Esophagus (tissue), 2 donors: Measurements from ENCODE around the gene AMIGO3. TPM values are rescaled to one million over a fixed set of nuclear protein-coding genes. Genes with fewer than 3 reads are reported as not detected.
A peak's percentile ranks its signal among the peaks of the same experiment; 100 is the strongest.
"Not testable (repeated sequence)": the region's sequence is repeated elsewhere in the genome, so short reads cannot be mapped to it uniquely, and the experiment has no call there.

Experiments
- H3K27ac ChIP-seq, 2 donors: one replicate each; pipeline ENCODE4 v1.5.1; 2013; ENCODE audit warnings: low read depth in 2 of 2, mild to moderate bottlenecking in 2 of 2, inconsistent platforms in 1 of 2, low read length in 1 of 2, moderate library complexity in 1 of 2
- H3K27me3 ChIP-seq, 2 donors: one replicate each; pipeline ENCODE4 v1.6.1; 2013; ENCODE audit warnings: low read length in 2 of 2, control low read depth in 1 of 2, mild to moderate bottlenecking in 1 of 2; ENCODE audit not compliant: insufficient read depth in 2 of 2, control insufficient read depth in 1 of 2
- H3K36me3 ChIP-seq, 2 donors: one replicate each; pipeline ENCODE4 v1.6.1; 2013; ENCODE audit warnings: low read length in 1 of 2; ENCODE audit not compliant: control insufficient read depth in 2 of 2, insufficient read depth in 2 of 2
- H3K4me1 ChIP-seq, 2 donors: one replicate each; pipeline ENCODE4 v1.6.1; 2013; ENCODE audit warnings: low read length in 1 of 2; ENCODE audit not compliant: control insufficient read depth in 2 of 2, insufficient read depth in 2 of 2
- H3K4me3 ChIP-seq, 2 donors: one replicate each; pipeline ENCODE4 v1.5.1; 2013; ENCODE audit warnings: low read length in 2 of 2, mild to moderate bottlenecking in 2 of 2, low read depth in 1 of 2, moderate library complexity in 1 of 2
- H3K9me3 ChIP-seq, 2 donors: one replicate each; pipeline ENCODE4 v1.6.1; 2013; ENCODE audit warnings: mild to moderate bottlenecking in 2 of 2, low read depth in 1 of 2, low read length in 1 of 2, moderate library complexity in 1 of 2; ENCODE audit not compliant: control insufficient read depth in 2 of 2, insufficient read depth in 1 of 2
- WGBS, 2 donors: extraction: QIAGEN DNeasy Blood & Tissue Kit; methylation state at CpG; one replicate each; pipeline ENCODE4 v1.1.7; 2013; 5-methylcytosine and 5-hydroxymethylcytosine counted together
- polyA plus RNA-seq, 2 donors: library from polyadenylated mRNA; stranded (reverse); fragments of 200-250 nt; gene quantifications; one replicate each; pipeline ENCODE4 v1.2.3, GENCODE V29; 2013
- donor health status: healthy with polysubstance abuse.
- donor health status: Bipolar disorder and iron deficiency.

The AMIGO3 gene
- polyA plus RNA-seq, 2 donors: 1.00 to 1.4 TPM

DNA sequence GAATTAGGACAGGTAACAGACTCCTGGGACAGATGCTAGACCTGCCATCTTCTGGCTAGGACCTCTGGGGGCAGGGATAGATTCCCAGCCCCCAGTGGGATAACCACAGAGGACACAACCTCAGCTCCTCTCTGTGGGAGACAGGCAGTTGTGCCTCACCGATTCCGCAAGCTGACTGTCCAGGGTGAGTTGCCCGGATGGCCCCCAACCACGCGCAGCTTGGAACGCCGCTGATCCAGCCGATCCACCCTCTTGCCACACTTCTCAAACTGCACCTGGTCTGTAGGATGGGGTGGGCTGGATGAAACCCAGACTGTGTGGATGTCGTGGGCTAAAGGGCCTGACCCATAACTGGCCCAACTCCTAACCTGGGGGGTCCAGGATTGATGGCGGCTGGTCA is 34.4 kb downstream of the AMIGO3 start:
- peaks cover 20 to 41% of the 10 kb centered on the region in 2 donors for H3K36me3 ChIP-seq
- H3K4me3 ChIP-seq: not testable (repeated sequence)

DNA sequence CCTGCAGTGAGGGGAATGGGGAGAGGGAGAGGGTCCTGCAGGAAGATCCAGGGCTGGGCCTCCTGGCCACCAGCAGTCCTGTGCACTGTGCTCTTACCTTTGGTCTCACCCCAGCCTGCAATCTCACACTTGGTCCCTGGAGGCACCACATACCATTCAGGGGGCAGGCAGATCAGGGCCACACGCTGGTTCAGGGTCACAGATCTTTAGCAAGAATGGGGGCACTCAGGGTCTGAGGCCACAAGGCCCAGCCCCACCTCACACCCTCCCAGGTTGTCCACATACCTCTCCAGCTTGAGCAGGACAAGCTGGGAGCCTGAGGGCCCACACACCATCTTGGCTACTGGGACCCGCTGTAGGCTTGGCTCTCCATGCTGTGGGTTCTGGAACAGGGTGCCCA is 35.0 kb downstream of the AMIGO3 start:
- not testable (repeated sequence) for H3K27ac ChIP-seq, H3K4me1 ChIP-seq, H3K27me3 ChIP-seq, H3K4me3 ChIP-seq, H3K9me3 ChIP-seq
- 94 to 98% methylated on average over 2 of the region's 2 CpGs for WGBS, 2 donors
- peaks cover 25 to 46% of the 10 kb centered on the region in 2 donors for H3K36me3 ChIP-seq

More for the DNA sequence above, 34.4 kb downstream of the AMIGO3 start:
- H3K4me1 ChIP-seq, H3K9me3 ChIP-seq, H3K27me3 ChIP-seq, H3K27ac ChIP-seq: not testable (repeated sequence)
- WGBS, 2 donors: 93 to 94% methylated on average over 10 of the region's 10 CpGs

DNA sequence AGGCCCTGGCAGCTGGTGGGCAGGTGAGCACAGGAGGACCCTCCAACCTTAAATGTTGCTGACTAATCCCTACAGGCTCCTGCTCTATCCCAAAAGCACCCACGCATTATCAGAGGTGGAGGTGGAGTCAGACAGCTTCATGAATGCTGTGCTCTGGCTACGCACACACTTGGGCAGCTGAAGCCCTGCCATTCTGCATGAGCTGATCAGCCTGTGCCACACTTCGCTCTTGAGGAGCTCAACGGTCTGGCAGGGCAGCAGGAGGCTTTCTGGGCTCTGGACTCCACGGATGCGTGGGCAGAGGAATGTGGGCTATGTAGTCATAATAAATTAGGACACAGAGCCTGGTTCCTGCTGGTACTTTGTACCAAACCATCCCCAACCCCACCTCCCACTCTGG is 36.3 kb downstream of the AMIGO3 start:
- H3K4me3 ChIP-seq: no peak overlapping the region
- H3K9me3 ChIP-seq: no peaks in the 10 kb centered on the region
- peaks cover 35 to 59% of the 10 kb centered on the region in 2 donors for H3K36me3 ChIP-seq
- 87 to 93% methylated on average over 6 of the region's 6 CpGs for WGBS, 2 donors
- H3K4me1 ChIP-seq: peaks cover 0 to 3% of the 10 kb centered on the region in 2 donors
- no peaks in the 10 kb centered on the region for H3K27me3 ChIP-seq
- no peak overlapping the region for H3K27ac ChIP-seq

DNA sequence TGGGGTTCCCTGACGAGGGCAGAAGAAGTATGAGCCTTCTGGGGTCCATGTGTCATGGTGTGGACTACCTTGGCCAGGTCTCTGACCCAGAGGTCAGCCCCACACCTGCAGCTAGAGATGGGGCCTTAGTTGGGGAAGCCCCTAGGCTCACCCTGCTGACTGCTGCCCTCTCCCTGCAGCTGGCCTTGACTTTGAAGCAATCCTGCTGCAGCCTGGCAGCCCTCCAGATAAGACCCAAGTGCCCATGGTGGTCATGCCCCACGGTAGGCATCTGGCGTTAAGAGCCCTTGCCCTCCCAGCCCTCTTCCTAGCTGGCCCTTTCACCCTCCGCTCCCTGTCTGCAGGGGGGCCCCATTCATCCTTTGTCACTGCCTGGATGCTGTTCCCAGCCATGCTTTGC is 37.9 kb downstream of the AMIGO3 start:
- Histone ChIP-seq H3K4me3 (no peak overlapping the region), H3K4me1 (no peaks in the 10 kb centered on the region), H3K27ac (no peak overlapping the region), H3K9me3 (no peaks in the 10 kb centered on the region), H3K27me3 (no peaks in the 10 kb centered on the region), H3K36me3 (peaks cover 35 to 74% of the 10 kb centered on the region in 2 donors)
- 81 to 85% methylated on average over 4 of the region's 4 CpGs for WGBS, 2 donors

DNA sequence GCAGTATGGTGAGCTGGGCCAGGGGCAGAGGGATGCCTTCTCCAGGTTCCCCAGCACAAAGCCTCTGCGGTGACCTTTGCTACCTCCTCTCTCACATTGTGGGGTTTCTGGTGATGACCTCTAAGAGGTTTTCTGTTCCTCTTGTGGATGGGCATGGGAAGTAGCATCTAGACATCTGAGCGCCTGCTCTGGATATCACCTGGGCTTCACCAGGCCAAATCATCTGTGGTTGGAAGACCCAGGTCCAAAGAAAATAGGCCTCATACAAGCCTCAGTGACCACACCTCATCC is 38.3 kb downstream of the AMIGO3 start:
- Histone ChIP-seq H3K4me3 (no peak overlapping the region), H3K9me3 (no peaks in the 10 kb centered on the region), H3K4me1 (no peaks in the 10 kb centered on the region), H3K27me3 (no peaks in the 10 kb centered on the region), H3K27ac (no peak overlapping the region), H3K36me3 (peaks cover 35 to 77% of the 10 kb centered on the region in 2 donors)
- 95 to 96% methylated on average over 2 of the region's 2 CpGs for WGBS, 2 donors

DNA sequence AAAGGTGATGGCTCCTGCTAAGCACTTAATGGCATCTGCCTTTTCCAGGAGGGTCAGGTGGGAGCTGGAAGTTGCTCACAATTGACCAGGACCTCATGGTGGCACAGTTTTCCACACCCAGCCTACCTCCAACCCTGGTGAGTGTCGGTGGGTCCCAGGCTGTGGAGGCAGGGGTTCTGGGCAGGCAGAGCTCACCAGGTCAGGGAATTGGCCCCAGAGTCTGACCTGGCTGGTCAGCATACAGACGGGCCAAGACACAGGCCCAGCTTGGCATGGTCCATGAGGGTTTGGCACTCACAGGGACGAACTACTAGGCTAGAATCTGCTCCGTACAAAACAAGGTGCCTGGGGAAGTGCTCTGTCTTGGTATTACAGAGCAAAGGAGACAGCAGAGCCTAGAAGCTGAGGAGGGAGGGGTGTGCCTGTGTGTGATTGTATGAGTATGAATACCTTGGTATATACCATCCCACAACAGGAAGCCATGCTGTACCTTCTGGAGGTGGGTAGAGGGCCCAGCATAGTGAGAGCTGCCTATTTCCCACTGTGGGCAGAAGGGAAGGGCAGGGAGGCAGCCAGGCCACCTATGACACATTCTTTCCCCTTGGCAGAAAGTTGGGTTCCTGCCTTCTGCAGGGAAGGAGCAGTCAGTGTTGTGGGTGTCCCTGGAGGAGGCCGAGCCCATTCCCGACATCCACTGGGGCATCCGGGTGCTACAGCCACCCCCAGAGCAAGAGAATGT is 38.8 kb downstream of the AMIGO3 start:
- WGBS, 2 donors: 85 to 88% methylated on average over 7 of the region's 7 CpGs
- Histone ChIP-seq H3K36me3 (peaks cover 35 to 82% of the 10 kb centered on the region in 2 donors), H3K4me1 (peaks cover 0 to 3% of the 10 kb centered on the region in 2 donors), H3K9me3 (no peaks in the 10 kb centered on the region), H3K27ac (no peak overlapping the region), H3K27me3 (no peaks in the 10 kb centered on the region), H3K4me3 (no peak overlapping the region)

DNA sequence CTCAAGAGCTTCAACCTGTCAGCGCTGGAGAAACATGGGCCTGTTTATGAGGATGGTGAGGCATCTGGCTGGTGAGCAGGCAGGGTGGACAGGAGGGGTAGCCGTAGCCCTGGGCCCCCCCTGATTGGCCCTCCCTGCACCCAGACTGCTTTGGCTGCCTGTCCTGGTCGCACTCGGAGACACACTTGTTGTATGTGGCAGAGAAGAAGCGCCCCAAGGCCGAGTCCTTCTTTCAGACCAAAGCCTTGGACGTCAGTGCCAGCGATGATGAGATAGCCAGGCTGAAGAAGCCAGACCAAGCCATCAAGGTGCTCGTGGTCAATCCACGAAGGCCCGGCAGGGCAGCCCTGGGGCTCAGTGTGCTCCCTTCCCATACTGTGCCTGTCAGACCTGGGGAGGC is 43.6 kb downstream of the AMIGO3 start:
- Histone ChIP-seq H3K9me3 (no peaks in the 10 kb centered on the region), H3K27me3 (no peaks in the 10 kb centered on the region), H3K4me1 (peaks cover 0 to 18% of the 10 kb centered on the region in 2 donors), H3K27ac (no peak overlapping the region), H3K36me3 (peaks cover 21 to 49% of the 10 kb centered on the region in 2 donors), H3K4me3 (no peak overlapping the region)
- WGBS, 2 donors: 95% methylated on average over 11 of the region's 11 CpGs

DNA sequence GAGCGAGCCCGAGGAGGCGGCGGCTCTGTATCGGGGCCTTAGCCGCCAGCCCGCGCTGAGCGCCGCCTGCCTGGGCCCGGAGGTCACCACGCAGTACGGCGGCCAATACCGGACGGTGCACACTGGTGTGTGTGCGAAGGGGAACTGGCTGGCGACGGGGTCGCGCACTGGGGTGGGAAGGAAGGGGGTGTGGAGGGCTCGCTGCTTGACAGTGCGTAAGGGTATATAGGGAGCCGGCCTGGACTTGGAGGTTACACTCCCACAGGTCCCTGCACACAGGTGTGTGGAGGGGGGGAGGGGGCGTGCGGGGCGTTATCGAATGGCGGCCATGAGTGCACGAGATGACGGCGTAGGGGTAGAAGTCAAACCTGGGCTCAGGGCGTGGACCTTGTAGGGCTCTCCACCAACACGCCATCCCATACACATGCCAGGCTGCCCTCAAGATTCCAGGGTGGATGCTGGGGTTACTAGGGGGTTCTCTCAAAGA is 44.9 kb downstream of the AMIGO3 start:
- Histone ChIP-seq H3K36me3 (peaks cover 11 to 37% of the 10 kb centered on the region in 2 donors), H3K27ac (peak overlapping the region; percentile 84 to 98), H3K4me3 (peak overlapping the region; percentile 75 to 80), H3K27me3 (no peaks in the 10 kb centered on the region), H3K9me3 (no peaks in the 10 kb centered on the region), H3K4me1 (peaks cover 0 to 18% of the 10 kb centered on the region in 2 donors)
- 6 to 7% methylated on average over 33 to 34 of the region's 34 CpGs for WGBS, 2 donors

DNA sequence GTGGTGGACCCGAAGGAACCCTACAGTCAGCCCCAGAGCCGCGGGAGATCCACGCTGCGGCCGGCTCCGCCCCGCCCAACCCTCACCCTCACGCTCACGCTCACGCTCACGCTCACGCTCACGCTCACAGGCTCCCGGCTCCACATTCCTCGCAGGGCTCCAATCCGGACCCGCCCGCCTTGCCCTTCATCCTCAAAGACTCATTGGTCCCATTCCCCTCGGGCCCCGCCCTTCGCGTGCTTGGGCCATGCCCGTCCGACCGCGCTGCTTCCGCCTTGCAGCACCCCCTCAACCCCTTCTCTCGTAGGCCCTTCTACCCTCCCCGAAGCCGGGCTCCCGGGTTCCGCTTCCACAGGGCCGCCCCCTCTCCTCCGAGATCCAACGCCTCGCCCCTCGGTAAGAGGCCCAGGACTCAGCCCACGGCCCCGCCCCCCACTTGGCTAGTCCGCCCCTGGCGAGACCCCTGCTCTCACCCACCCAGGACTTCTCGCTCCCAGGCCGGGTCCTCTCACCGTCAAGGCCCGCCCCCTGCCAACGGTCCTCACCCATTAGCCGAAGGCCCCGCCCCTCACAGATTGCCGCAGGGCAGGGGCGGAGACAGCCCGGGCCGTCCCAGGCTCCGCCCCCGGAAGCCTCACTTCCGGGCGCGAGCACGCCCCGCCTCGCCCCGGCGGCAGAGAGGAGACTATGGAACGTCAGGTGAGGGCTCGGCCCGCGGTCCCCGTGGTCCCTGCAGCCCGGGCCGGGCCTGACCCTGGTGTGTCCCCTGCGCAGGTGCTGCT is 45.6 kb downstream of the AMIGO3 start, which contains the start of gene APEH:
Gene APEH, plus strand, starts transcription at position 637 of the 782 bp plus-strand sequence. Its CDS starts 51 bp downstream, at position 688.
- Histone ChIP-seq H3K9me3 (no peaks in the 10 kb centered on the region), H3K36me3 (peaks cover 8 to 30% of the 10 kb centered on the region in 2 donors), H3K4me3 (peak within 1 kb of the TSS; percentile 75 to 80), H3K4me1 (peaks cover 0 to 20% of the 10 kb centered on the region in 2 donors), H3K27me3 (no peaks in the 10 kb centered on the region), H3K27ac (peak within 1 kb of the TSS; percentile 95 to 98)
- 1% methylated on average over 70 to 71 of the region's 71 CpGs for WGBS, 2 donors
